Measurements from ENCODE around the gene SLC9B2. TPM values are rescaled to one million over a fixed set of nuclear protein-coding genes. Genes with fewer than 3 reads are reported as not detected.

The SLC9B2 gene
- total RNA-seq, 1 donor from 2014 or later: 4.0 TPM

DNA sequence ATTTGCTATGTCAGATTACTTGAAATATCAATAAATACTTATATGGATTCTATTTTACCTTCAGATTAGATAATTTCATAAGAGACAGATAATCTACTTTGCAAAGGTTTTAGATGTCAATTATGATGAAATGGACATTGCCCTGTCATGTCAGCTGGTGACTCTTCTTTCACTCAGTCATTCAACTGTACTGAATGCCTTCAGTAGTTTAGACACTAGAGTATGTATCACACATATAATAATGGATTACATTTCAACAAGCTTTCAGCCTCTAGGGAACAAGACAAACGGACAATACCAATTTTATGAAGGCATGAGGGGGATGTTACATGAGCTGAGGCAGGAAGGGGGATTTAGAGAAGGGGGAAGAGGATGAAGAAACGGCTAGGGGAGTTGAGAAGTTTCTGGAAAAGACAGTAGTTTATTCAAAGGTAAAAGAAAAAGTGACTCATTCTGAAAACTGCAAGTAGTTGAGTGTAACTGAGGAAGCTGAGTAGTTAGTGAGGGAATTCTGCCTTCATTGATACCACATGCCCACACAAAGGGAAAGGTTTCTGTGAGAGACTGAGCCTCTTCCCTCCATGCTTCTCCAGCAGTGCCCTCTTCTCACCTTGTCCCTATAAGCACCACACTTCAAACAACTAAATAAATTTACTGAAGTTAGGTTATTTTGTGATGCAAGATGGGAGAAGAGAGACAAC, 25.7 kb downstream of the SLC9B2 start:
- TF ChIP-seq, protein P1, sequence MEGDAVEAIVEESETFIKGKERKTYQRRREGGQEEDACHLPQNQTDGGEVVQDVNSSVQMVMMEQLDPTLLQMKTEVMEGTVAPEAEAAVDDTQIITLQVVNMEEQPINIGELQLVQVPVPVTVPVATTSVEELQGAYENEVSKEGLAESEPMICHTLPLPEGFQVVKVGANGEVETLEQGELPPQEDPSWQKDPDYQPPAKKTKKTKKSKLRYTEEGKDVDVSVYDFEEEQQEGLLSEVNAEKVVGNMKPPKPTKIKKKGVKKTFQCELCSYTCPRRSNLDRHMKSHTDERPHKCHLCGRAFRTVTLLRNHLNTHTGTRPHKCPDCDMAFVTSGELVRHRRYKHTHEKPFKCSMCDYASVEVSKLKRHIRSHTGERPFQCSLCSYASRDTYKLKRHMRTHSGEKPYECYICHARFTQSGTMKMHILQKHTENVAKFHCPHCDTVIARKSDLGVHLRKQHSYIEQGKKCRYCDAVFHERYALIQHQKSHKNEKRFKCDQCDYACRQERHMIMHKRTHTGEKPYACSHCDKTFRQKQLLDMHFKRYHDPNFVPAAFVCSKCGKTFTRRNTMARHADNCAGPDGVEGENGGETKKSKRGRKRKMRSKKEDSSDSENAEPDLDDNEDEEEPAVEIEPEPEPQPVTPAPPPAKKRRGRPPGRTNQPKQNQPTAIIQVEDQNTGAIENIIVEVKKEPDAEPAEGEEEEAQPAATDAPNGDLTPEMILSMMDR (IDR thresholded peaks at IDR 0.05; ENCODE audit: unreplicated experiment): no peak
- no peak overlapping the region for H3K27ac Mint-ChIP-seq
- H3K27me3 Mint-ChIP-seq: peaks cover 2% of the 10 kb centered on the region
- H3K4me1 Mint-ChIP-seq (ENCODE audit: low read depth): no peaks in the 10 kb centered on the region
- H3K9me3 Mint-ChIP-seq (ENCODE audit: low read depth): no peaks in the 10 kb centered on the region
- no peak overlapping the region for H3K4me3 Mint-ChIP-seq (ENCODE audit: low read depth)
- DNase-seq (ENCODE audit: low spot score, unreplicated experiment): no peak
- H3K36me3 Mint-ChIP-seq (ENCODE audit: insufficient read depth): no peaks in the 10 kb centered on the region

DNA sequence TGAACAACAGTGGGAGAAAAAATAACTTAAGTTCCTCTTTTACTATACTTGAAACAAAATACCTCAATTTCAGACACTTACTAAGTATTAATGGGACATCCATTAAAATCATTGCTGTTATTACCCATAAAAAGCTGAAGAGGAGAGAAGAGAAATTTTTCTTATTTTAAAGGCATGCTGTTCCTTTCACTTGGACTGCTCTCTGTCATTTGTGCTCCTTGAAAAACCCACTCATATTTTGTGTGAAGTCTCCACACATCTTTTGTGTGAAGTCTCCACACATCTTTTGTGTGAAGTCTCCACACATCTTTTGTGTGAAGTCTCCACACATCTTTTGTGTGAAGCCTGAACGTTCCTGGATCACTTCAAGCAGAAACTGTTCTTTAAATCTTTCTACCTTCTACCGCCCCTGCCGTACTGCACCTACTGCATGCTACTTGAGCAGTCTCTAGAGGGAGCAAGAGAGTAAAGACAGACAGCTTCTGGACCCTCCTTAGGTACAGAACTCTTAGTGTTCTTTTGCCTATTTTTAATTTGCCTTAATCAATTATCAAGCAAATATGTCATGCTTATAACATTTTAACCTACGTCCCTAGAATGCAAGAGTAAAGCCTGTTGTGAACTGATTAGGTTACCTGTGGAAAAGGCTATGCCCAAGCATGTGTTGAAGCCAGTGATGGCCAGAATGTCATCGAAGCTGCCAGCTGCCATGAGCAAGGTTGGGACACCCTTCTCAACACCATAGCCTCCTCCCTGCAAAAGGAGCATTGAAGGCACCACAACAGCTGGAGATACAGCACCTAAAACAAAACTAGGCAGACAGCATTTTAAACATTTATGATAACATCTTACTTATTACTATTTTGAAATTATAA, 29.9 kb downstream of the SLC9B2 start:
- Mint-ChIP-seq H3K4me1 (ENCODE audit: low read depth) (no peaks in the 10 kb centered on the region), H3K36me3 (ENCODE audit: insufficient read depth) (no peaks in the 10 kb centered on the region), H3K27me3 (peaks cover 2% of the 10 kb centered on the region), H3K27ac (no peak overlapping the region), H3K9me3 (ENCODE audit: low read depth) (no peaks in the 10 kb centered on the region), H3K4me3 (ENCODE audit: low read depth) (no peak overlapping the region)
- TF ChIP-seq, protein P1 (IDR thresholded peaks at IDR 0.05; ENCODE audit: unreplicated experiment): peak; percentile 76
- peak; percentile 10 for DNase-seq (ENCODE audit: low spot score, unreplicated experiment)

DNA sequence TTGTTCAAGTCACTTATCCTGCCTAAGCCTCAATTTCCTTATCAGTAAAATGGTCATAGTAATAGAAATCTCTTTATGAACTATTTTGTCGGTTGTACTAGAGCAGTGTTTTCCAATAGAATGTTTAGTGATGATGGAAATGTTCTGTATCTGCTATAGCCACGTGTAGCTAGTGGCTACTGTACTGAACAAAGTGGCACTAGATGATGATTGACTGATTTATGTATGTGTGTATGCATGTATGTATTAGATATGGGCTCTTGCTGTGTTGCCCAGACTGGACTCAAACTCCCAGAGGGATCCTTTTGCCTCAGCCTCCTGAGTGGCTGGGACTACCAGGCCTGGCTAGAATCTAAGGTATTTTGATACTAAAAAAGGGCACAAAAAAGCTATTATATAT, 32.4 kb downstream of the SLC9B2 start:
- Mint-ChIP-seq H3K4me3 (ENCODE audit: low read depth) (no peak overlapping the region), H3K27me3 (peaks cover 2% of the 10 kb centered on the region), H3K4me1 (ENCODE audit: low read depth) (no peaks in the 10 kb centered on the region), H3K27ac (no peak overlapping the region), H3K9me3 (ENCODE audit: low read depth) (no peaks in the 10 kb centered on the region), H3K36me3 (ENCODE audit: insufficient read depth) (no peaks in the 10 kb centered on the region)
- TF ChIP-seq, protein P1 (IDR thresholded peaks at IDR 0.05; ENCODE audit: unreplicated experiment): no peak
- DNase-seq (ENCODE audit: low spot score, unreplicated experiment): no peak

DNA sequence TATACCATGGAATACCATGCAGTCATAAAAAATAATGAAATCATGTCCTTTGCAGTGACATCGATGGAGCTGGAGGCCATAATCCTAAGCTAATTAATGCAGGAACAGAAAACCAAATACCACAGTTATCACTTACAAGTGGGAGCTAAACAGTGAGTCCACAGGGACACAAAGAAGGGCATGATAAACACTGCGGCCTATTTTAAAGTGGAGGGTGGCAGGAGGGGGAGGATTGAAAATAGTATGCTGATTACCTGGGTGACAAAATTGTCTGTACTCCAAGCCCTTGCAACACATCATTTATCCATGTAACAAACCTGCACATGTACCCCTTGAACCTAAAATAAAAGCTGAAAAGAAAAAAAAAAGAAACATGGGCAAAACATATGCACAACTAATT, 40.4 kb downstream of the SLC9B2 start:
- DNase-seq (ENCODE audit: low spot score, unreplicated experiment): no peak
- Mint-ChIP-seq H3K9me3 (ENCODE audit: low read depth) (no peaks in the 10 kb centered on the region), H3K36me3 (ENCODE audit: insufficient read depth) (no peaks in the 10 kb centered on the region), H3K4me3 (ENCODE audit: low read depth) (no peak overlapping the region), H3K4me1 (ENCODE audit: low read depth) (no peaks in the 10 kb centered on the region), H3K27me3 (no peaks in the 10 kb centered on the region), H3K27ac (no peak overlapping the region)
- TF ChIP-seq, protein P1 (IDR thresholded peaks at IDR 0.05; ENCODE audit: unreplicated experiment): no peak

DNA sequence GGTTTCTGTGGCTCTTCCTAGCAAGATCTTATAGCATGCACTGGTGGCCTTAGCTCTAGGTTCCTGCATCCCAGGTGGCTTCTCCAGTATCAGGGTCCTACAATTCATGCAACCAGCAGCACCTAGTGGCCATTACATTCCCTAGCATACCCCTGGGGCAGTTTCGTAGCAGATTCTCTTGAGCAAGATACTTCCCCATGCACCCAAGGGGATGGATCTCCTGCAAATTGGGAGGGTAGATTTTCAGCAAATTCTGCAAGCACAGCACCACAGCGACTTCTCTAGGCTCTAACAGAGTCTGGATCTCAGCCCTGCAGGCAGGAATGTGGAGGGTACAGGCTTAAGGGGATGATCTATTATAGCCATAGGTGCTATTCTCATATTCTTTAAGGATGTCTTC, 44.0 kb downstream of the SLC9B2 start:
- no peaks in the 10 kb centered on the region for H3K9me3 Mint-ChIP-seq (ENCODE audit: low read depth)
- no peak overlapping the region for H3K27ac Mint-ChIP-seq
- no peak for DNase-seq (ENCODE audit: low spot score, unreplicated experiment)
- no peaks in the 10 kb centered on the region for H3K4me1 Mint-ChIP-seq (ENCODE audit: low read depth)
- TF ChIP-seq, protein P1 (IDR thresholded peaks at IDR 0.05; ENCODE audit: unreplicated experiment): peak; percentile 66
- no peaks in the 10 kb centered on the region for H3K36me3 Mint-ChIP-seq (ENCODE audit: insufficient read depth)
- no peaks in the 10 kb centered on the region for H3K27me3 Mint-ChIP-seq
- no peak overlapping the region for H3K4me3 Mint-ChIP-seq (ENCODE audit: low read depth)

Measured in progenitor cell of endocrine pancreas (in vitro differentiated cells).